HCT116 (cell line): ENCODE measurements around the gene SYTL5. TPM values are rescaled to one million over a fixed set of nuclear protein-coding genes. Genes with fewer than 3 reads are reported as not detected.

Source experiments
- ATAC-seq: fragments of 200-7000 bp; cut with Tn5 transposase; 2 replicates; pipeline ENCODE4 v1.9.1; 2020; ENCODE audit warnings: mild to moderate bottlenecking, moderate library complexity
- BruUV-seq: library from RNA; stranded (reverse); fragments of 400-500 nt; replicated peaks from 2 replicates; lab custom pipeline; 2021; lab: Mats Ljungman, UMichigan
- CTCF ChIA-PET: fragments of 300-600 bp; sonication (Branson Sonifier 250); formaldehyde crosslinking; loops from one replicate; lab custom pipeline; 2021; ENCODE audit warnings: antibody characterized with exemption; lab: Charles Lee
- POLR2A ChIA-PET: fragments of 300-600, 350-600 bp; sonication (Branson Sonifier 250); formaldehyde crosslinking; loops from one replicate; lab custom pipeline; 2021; ENCODE audit warnings: antibody characterized with exemption; lab: Charles Lee
- RAD21 ChIA-PET, 2 experiments: fragments of 300-600 bp; sonication (Branson Sonifier 250); formaldehyde crosslinking; loops; one replicate each; lab custom pipeline; 2023; ENCODE audit warnings: low total read pairs in 2 of 2; ENCODE audit not compliant: uncharacterized antibody in 2 of 2, unreplicated experiment in 2 of 2, low non-redundant PET in 1 of 2; lab: Charles Lee
- DNase-seq: peaks from one replicate; pipeline ENCODE4 v3.0.0-alpha.2; 2010; ENCODE audit warnings: low read depth, low spot score
- H2AFZ ChIP-seq: fragments of 200-600 bp; shearing (Covaris generic), sonication (generic); 2 replicates; pipeline ENCODE4 v1.6.1; 2017; ENCODE audit warnings: low read depth, mixed run types, mixed read lengths, antibody characterized with exemption, low read length; ENCODE audit not compliant: poor library complexity, severe bottlenecking
- H3K27ac ChIP-seq: 2 replicates; pipeline ENCODE4 v1.5.1; 2012; ENCODE audit warnings: low read depth, low read length
- H3K27me3 ChIP-seq: fragments of 200-600 bp; sonication (generic); 2 replicates; pipeline ENCODE4 v1.6.1; 2016; ENCODE audit warnings: mixed run types, low read length, mixed read lengths; ENCODE audit not compliant: insufficient read depth
- H3K36me3 ChIP-seq, 2 experiments: fragments of 200-500 bp in 1 of 2; fragments of 200-600 bp in 1 of 2; sonication (Bioruptor generic) in 1 of 2; sonication (generic) in 1 of 2; 2 replicates each; pipeline versions ENCODE4 v1.5.1 to v1.6.1; 2014 to 2016; ENCODE audit warnings: low read length in 2 of 2, inconsistent platforms in 1 of 2, mixed read lengths in 1 of 2, mixed run types in 1 of 2; ENCODE audit not compliant: insufficient read depth in 2 of 2, control insufficient read depth in 1 of 2
- H3K4me1 ChIP-seq, 2 experiments: fragments of 200-600 bp in 1 of 2; sonication (generic) in 1 of 2; 2 replicates each; pipeline versions ENCODE4 v1.5.1 to v1.6.1; 2012 to 2017; ENCODE audit warnings: low read length in 2 of 2, inconsistent platforms in 1 of 2, mild to moderate bottlenecking in 1 of 2, mixed read lengths in 1 of 2, mixed run types in 1 of 2, moderate library complexity in 1 of 2; ENCODE audit not compliant: insufficient read depth in 2 of 2, control insufficient read depth in 1 of 2
- H3K4me2 ChIP-seq: fragments of 200-600 bp; sonication (generic); 2 replicates; pipeline ENCODE4 v1.6.1; 2017; ENCODE audit warnings: mixed run types, low read length, mixed read lengths
- H3K4me3 ChIP-seq, 2 experiments: fragments of 200-600 bp in 1 of 2; sonication (generic) in 1 of 2; replicated peaks in 1 of 2; 2 replicates each; pipeline ENCODE4 v1.5.1; 2011 to 2016; ENCODE audit warnings: low read length in 2 of 2, control low read depth in 1 of 2, low read depth in 1 of 2, mild to moderate bottlenecking in 1 of 2, mixed read lengths in 1 of 2, mixed run types in 1 of 2
- H3K79me2 ChIP-seq: fragments of 200-600 bp; sonication (generic); 2 replicates; pipeline ENCODE4 v1.6.1; 2017; ENCODE audit warnings: mild to moderate bottlenecking, mixed run types, low read length, moderate library complexity, mixed read lengths; ENCODE audit not compliant: insufficient read depth
- H3K9ac ChIP-seq: fragments of 200-600 bp; sonication (generic); 2 replicates; pipeline ENCODE4 v1.6.1; 2016; ENCODE audit warnings: low read length, mixed read lengths
- H3K9me2 ChIP-seq: fragments of 200-600 bp; sonication (generic), shearing (Covaris generic); 2 replicates; pipeline ENCODE4 v1.6.1; 2017; ENCODE audit warnings: mixed run types, mild to moderate bottlenecking, moderate library complexity; ENCODE audit not compliant: insufficient read depth
- H3K9me3 ChIP-seq, 2 experiments: fragments of 200-500 bp in 1 of 2; fragments of 200-600 bp in 1 of 2; sonication (Bioruptor generic) in 1 of 2; sonication (generic) in 1 of 2; 2 replicates each; pipeline ENCODE4 v1.6.1; 2014 to 2017; ENCODE audit warnings: low read length in 2 of 2, mixed read lengths in 2 of 2, inconsistent platforms in 1 of 2, low read depth in 1 of 2, mild to moderate bottlenecking in 1 of 2, mixed run types in 1 of 2, moderate library complexity in 1 of 2; ENCODE audit not compliant: control insufficient read depth in 1 of 2, insufficient read depth in 1 of 2
- H4K20me1 ChIP-seq: fragments of 200-600 bp; sonication (generic), shearing (Covaris generic); 2 replicates; pipeline ENCODE4 v1.6.1; 2017; ENCODE audit warnings: mixed run types, mild to moderate bottlenecking, moderate library complexity; ENCODE audit not compliant: insufficient read depth
- CBX3 ChIP-seq: IDR thresholded peaks from 2 replicates; pipeline ENCODE4 v1.6.1; 2012; ENCODE audit warnings: low read depth
- CEBPB ChIP-seq: IDR thresholded peaks from 2 replicates; pipeline ENCODE4 v1.6.1; 2012; ENCODE audit warnings: low read depth
- EGR1 ChIP-seq: IDR thresholded peaks from 2 replicates; pipeline ENCODE4 v1.6.1; 2012; ENCODE audit warnings: low read depth
- EZH2 ChIP-seq: fragments of 200-600 bp; sonication (generic); IDR thresholded peaks from 2 replicates; pipeline ENCODE4 v1.6.1; 2017; ENCODE audit warnings: antibody characterized with exemption, mixed run types
- EZH2phosphoT487 ChIP-seq: fragments of 200-600 bp; IDR thresholded peaks from 2 replicates; pipeline ENCODE4 v1.6.1; 2018; ENCODE audit warnings: antibody characterized with exemption, borderline replicate concordance
- FOSL1 ChIP-seq: IDR thresholded peaks from 2 replicates; pipeline ENCODE4 v1.6.1; 2012; ENCODE audit warnings: low read depth
- JUND ChIP-seq: IDR thresholded peaks from 2 replicates; pipeline ENCODE4 v1.6.1; 2012
- POLR2AphosphoS5 ChIP-seq: IDR thresholded peaks from 2 replicates; pipeline ENCODE4 v1.6.1; 2011; ENCODE audit warnings: mild to moderate bottlenecking, low read depth, low read length, moderate library complexity
- RAD21 ChIP-seq: IDR thresholded peaks from 2 replicates; pipeline ENCODE4 v1.6.1; 2012; ENCODE audit warnings: low read depth, mild to moderate bottlenecking
- SIN3A ChIP-seq: IDR thresholded peaks from 2 replicates; pipeline ENCODE4 v1.6.1; 2012; ENCODE audit warnings: low read depth
- SRF ChIP-seq: IDR thresholded peaks from 2 replicates; pipeline ENCODE4 v1.6.1; 2012; ENCODE audit warnings: low read depth
- TCF7L2 ChIP-seq: IDR thresholded peaks from 2 replicates; pipeline ENCODE4 v1.7.0; 2011; ENCODE audit warnings: borderline replicate concordance, inconsistent platforms; ENCODE audit not compliant: insufficient read depth, insufficient read length; ENCODE audit errors: extremely low read depth
- ZNF274 ChIP-seq: fragments of 200-500 bp; sonication (Bioruptor generic); IDR thresholded peaks from 2 replicates; pipeline ENCODE4 v1.6.1; 2014; ENCODE audit warnings: mild to moderate bottlenecking, low read depth, low read length, inconsistent platforms
- intact Hi-C: fragments of 100-400 bp; cut with micrococcal nuclease; formaldehyde crosslinking; loops from 2 replicates; pipeline ENCODE4 v1.10.0; 2022
- total RNA-seq: library from RNA; stranded (reverse); gene quantifications from one replicate; pipeline ENCODE4 v1.2.1, GENCODE V29; 2021; ENCODE audit not compliant: unreplicated experiment
- TF ChIP-seq, protein P1 (sequence below): IDR thresholded peaks from 2 replicates; pipeline ENCODE4 v1.6.1; 2012; ENCODE audit warnings: low read depth
- TF ChIP-seq, protein P2 (sequence below), 3 experiments: fragments of 200-600 bp in 1 of 3; sonication (generic) in 1 of 3; IDR thresholded peaks in 2 of 3; conservative IDR thresholded peaks in 1 of 3; 2 replicates each; pipeline ENCODE4 v1.5.1; 2012 to 2017; ENCODE audit warnings: low read depth in 2 of 3, low read length in 2 of 3, antibody characterized with exemption in 1 of 3, borderline replicate concordance in 1 of 3, control low read depth in 1 of 3, mild to moderate bottlenecking in 1 of 3, mixed read lengths in 1 of 3, mixed run types in 1 of 3, moderate library complexity in 1 of 3; ENCODE audit not compliant: insufficient read depth in 1 of 3
- TF ChIP-seq, protein P3 (sequence below): IDR thresholded peaks from 2 replicates; pipeline ENCODE4 v1.6.1; 2012
- TF ChIP-seq, protein P4 (sequence below): IDR thresholded peaks from 2 replicates; pipeline ENCODE4 v1.6.1; 2012

The SYTL5 gene
- total RNA-seq, 1 experiment from 2014 or later, result 0.20 TPM

- TF ChIP-seq CBX3 (no peak), SRF (no peak), FOSL1 (no peak), EGR1 (no peak), EZH2 (no peak)
- TF ChIP-seq, protein P1, sequence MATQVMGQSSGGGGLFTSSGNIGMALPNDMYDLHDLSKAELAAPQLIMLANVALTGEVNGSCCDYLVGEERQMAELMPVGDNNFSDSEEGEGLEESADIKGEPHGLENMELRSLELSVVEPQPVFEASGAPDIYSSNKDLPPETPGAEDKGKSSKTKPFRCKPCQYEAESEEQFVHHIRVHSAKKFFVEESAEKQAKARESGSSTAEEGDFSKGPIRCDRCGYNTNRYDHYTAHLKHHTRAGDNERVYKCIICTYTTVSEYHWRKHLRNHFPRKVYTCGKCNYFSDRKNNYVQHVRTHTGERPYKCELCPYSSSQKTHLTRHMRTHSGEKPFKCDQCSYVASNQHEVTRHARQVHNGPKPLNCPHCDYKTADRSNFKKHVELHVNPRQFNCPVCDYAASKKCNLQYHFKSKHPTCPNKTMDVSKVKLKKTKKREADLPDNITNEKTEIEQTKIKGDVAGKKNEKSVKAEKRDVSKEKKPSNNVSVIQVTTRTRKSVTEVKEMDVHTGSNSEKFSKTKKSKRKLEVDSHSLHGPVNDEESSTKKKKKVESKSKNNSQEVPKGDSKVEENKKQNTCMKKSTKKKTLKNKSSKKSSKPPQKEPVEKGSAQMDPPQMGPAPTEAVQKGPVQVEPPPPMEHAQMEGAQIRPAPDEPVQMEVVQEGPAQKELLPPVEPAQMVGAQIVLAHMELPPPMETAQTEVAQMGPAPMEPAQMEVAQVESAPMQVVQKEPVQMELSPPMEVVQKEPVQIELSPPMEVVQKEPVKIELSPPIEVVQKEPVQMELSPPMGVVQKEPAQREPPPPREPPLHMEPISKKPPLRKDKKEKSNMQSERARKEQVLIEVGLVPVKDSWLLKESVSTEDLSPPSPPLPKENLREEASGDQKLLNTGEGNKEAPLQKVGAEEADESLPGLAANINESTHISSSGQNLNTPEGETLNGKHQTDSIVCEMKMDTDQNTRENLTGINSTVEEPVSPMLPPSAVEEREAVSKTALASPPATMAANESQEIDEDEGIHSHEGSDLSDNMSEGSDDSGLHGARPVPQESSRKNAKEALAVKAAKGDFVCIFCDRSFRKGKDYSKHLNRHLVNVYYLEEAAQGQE, result no peak
- TF ChIP-seq, all 23 proteins: peak for 0
- BruUV-seq, result no TSS peak
- intact Hi-C loops, result no loop called here
- Histone ChIP-seq H3K27ac (no peak overlapping the region), H3K4me1 (no peaks in the 10 kb centered on the region), H3K4me2 (no peak overlapping the region), H3K4me3 (no peak overlapping the region), H3K79me2 (no peaks in the 10 kb centered on the region), H3K9ac (no peak overlapping the region), H3K27me3 (no peaks in the 10 kb centered on the region), H3K9me3 (no peaks in the 10 kb centered on the region), H3K9me2 (no peaks in the 10 kb centered on the region), H4K20me1 (no peaks in the 10 kb centered on the region), H3K36me3 (no peaks in the 10 kb centered on the region), H2AFZ (no peak overlapping the region)
- ChIA-PET RAD21 (no interaction called here), CTCF (no interaction called here), POLR2A (no interaction called here)
- DNase-seq (no peak), ATAC-seq (no peak)
Observed at GRCh38 chrX:38069991-38070390, 63.6 kb downstream of the SYTL5 start.

GRCh38 chrX:38079463-38079862, 73.1 kb downstream of the SYTL5 start:
- H3K27me3 ChIP-seq, result no peaks in the 10 kb centered on the region
- no peaks in the 10 kb centered on the region for H3K79me2 ChIP-seq
- no peaks in the 10 kb centered on the region for H3K36me3 ChIP-seq
- no peak overlapping the region for H3K4me3 ChIP-seq
- H3K9me2 ChIP-seq, result no peaks in the 10 kb centered on the region
- no peaks in the 10 kb centered on the region for H4K20me1 ChIP-seq
- no peak overlapping the region for H3K4me2 ChIP-seq
- ATAC-seq, result no peak
- ChIA-PET POLR2A (no interaction called here), RAD21 (no interaction called here), CTCF (no interaction called here)
- BruUV-seq, result no TSS peak
- no peak for DNase-seq
- H3K4me1 ChIP-seq, result no peaks in the 10 kb centered on the region
- intact Hi-C loops, result loop anchor here (2.0 kb wide), 1 partner anchor 75 kb away; no protein-coding TSS in a partner anchor
- H3K27ac ChIP-seq, result no peak overlapping the region
- H3K9ac ChIP-seq, result no peak overlapping the region
- no peak overlapping the region for H2AFZ ChIP-seq
- H3K9me3 ChIP-seq, result no peaks in the 10 kb centered on the region
- no peak for TF ChIP-seq EZH2
- no peak for TF ChIP-seq RAD21
- TF ChIP-seq TCF7L2, result no peak
- no peak for TF ChIP-seq EGR1
- no peak for TF ChIP-seq ZNF274
- TF ChIP-seq, protein P2, sequence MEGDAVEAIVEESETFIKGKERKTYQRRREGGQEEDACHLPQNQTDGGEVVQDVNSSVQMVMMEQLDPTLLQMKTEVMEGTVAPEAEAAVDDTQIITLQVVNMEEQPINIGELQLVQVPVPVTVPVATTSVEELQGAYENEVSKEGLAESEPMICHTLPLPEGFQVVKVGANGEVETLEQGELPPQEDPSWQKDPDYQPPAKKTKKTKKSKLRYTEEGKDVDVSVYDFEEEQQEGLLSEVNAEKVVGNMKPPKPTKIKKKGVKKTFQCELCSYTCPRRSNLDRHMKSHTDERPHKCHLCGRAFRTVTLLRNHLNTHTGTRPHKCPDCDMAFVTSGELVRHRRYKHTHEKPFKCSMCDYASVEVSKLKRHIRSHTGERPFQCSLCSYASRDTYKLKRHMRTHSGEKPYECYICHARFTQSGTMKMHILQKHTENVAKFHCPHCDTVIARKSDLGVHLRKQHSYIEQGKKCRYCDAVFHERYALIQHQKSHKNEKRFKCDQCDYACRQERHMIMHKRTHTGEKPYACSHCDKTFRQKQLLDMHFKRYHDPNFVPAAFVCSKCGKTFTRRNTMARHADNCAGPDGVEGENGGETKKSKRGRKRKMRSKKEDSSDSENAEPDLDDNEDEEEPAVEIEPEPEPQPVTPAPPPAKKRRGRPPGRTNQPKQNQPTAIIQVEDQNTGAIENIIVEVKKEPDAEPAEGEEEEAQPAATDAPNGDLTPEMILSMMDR (IDR thresholded peaks at IDR 0.05 in 2 of 3, conservative IDR thresholded peaks at IDR 0.05 in 1 of 3; ENCODE audit: borderline replicate concordance in 1 of 3, insufficient read depth in 1 of 3, low read depth in 2 of 3, low read length in 2 of 3), result no peak
- TF ChIP-seq JUND, result no peak
- TF ChIP-seq CEBPB, result no peak
- no peak for TF ChIP-seq CBX3
- TF ChIP-seq, protein P3, sequence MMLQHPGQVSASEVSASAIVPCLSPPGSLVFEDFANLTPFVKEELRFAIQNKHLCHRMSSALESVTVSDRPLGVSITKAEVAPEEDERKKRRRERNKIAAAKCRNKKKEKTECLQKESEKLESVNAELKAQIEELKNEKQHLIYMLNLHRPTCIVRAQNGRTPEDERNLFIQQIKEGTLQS, result no peak
- TF ChIP-seq, protein P4, sequence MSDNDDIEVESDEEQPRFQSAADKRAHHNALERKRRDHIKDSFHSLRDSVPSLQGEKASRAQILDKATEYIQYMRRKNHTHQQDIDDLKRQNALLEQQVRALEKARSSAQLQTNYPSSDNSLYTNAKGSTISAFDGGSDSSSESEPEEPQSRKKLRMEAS, result no peak
- no peak for TF ChIP-seq FOSL1
- no peak for TF ChIP-seq POLR2AphosphoS5
- TF ChIP-seq SIN3A, result no peak
- no peak for TF ChIP-seq SRF
- no peak for TF ChIP-seq EZH2phosphoT487
